Measurements from ENCODE around the gene SLC25A5.
A peak's percentile ranks its signal among the peaks of the same experiment; 100 is the strongest.
"Not testable (repeated sequence)": the region's sequence is repeated elsewhere in the genome, so short reads cannot be mapped to it uniquely, and the experiment has no call there.

Gene SLC25A5

DNA sequence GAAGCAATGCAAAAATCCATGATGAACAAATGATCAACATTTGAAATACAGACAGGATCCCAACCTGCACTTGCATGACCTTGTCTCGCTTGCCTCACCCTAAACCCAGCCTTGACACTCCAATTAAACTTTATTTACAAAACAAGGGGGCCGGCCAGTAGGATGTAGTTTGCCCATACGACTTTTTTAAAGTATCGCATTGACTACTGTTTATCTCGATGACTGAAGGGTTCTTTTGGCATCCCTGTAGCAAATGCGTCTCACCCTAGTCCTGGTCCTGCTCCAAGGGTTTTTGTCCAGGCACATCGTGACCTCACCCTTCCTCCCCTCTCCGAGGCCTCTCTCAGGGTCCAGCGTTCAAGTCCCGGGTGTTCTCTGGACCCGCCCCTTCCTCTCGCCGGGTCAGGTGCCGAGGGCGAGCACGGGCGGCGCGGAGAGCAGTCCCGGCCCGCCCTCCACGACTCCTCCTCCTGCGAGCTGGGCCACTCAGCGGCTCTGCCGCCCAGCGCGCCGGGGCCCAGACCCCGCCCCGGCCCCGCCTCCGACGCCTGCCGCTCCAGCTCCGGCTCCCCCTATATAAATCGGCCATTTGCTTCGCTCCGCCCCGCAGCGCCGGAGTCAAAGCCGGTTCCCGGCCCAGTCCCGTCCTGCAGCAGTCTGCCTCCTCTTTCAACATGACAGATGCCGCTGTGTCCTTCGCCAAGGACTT is at the start of gene SLC25A5:
Gene SLC25A5 (plus strand): TSS at position 603 of the 709 bp plus-strand sequence. CDS start 72 bp downstream, at position 675.
- DNase-seq (ENCODE audit: low spot score) = peak; percentile 89

- no peak for DNase-seq (ENCODE audit: low spot score)
Observed at GRCh38 chrX:119419146-119419545, 49.1 kb upstream of the SLC25A5 start.

- no peak for DNase-seq (ENCODE audit: low spot score)
Observed at GRCh38 chrX:119419898-119420297, 48.3 kb upstream of the SLC25A5 start.

GRCh38 chrX:119421016-119421705 is 47.1 kb upstream of the SLC25A5 start:
- DNase-seq (ENCODE audit: low spot score) = no peak

DNA sequence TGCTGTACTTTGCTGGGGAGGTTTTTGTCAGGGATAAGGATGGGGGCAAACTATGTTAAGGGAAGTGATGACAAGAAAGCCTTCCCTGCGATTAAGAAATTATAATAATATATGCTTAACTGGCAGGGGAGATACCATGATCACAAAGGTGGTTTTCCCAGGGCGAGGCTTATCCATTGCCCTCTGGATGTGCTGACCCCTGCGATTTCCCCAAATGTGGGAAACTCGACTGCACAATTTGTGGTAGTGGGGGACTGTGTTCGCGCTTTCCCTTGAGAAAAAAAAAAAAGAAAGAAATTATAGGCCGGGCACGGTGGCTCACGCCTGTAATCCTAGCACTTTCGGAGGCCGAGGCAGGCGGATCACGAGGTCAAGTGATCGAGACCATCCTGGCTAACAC is 44.6 kb upstream of the SLC25A5 start:
- DNase-seq (ENCODE audit: low spot score) = no peak

DNA sequence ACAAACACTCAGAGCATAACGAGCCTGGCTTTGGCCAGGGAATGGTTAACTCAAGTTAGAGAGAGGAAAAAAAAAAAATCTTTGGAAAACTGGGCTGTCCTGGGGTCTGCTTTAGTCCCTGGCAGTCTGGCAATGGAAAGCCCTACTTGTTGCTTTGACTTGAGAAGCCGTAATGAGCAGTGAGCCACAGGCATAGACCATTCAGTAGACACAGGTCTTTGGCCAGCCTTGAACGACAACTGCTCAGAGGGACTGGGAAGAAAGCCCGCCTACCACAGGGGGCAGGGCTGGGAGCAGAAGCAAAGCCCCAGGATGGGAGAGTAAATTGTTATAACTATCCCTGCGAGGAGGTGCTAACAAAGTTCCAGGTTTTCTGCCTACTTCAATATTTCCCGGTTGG is 43.2 kb upstream of the SLC25A5 start:
- no peak for DNase-seq (ENCODE audit: low spot score)

DNA sequence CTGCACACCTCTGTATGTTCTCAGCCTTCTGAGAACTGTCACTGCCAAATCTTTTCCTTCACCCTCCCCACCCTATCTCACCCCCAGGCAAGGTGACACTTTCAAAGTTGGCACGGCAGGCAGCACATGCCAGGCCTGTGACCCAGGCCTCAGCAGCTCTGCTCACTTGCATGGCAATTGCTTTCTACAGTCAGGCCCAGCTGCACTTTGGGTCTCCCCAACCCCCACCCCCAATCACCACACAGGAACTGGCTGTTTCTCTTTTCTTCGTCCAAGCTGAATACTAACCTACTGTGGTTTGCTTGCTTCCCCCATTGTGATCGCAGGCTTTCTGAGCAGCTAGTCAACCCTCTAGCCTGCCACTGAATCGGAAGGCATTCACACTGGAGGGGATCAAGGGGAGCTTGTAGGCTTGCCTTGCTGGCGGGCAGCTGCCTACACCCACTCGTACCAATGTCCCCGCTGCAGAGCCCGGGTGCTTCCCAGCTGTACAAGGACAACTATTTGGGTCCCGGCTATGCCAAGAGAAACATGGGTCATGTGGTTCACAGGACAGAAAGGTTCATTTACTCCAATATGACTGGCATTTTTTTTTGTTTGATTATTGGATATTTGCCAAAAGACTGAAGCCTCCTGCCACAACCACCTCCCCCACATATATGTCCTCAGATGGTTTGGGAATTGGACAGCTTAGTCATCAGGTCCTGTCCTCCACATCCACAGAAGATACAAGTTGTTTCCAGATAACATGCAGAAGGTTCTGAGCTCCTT is 41.0 kb upstream of the SLC25A5 start:
- DNase-seq (ENCODE audit: low spot score) = no peak

GRCh38 chrX:119427795-119428185 is 40.5 kb upstream of the SLC25A5 start:
- no peak for DNase-seq (ENCODE audit: low spot score)

GRCh38 chrX:119429471-119429870 is 38.8 kb upstream of the SLC25A5 start:
- no peak for DNase-seq (ENCODE audit: low spot score)

DNA sequence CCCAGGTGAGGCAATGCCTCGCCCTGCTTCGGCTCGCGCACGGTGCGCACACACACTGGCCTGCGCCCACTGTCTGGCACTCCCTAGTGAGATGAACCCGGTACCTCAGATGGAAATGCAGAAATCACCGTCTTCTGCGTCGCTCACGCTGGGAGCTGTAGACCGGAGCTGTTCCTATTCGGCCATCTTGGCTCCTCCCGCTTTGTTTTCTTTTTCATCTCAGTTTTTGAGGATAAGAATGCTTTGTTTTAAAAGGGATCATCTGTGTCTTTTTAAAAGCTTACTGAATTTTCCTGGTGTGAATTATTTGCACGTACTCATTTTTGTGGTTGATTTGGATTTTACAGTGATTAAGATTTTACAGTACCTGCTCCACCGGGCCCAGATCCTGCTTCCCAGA is 26.9 kb upstream of the SLC25A5 start:
- not testable (repeated sequence) for DNase-seq (ENCODE audit: low spot score)

- DNase-seq (ENCODE audit: low spot score) = no peak
Observed at GRCh38 chrX:119442286-119442685, 26.0 kb upstream of the SLC25A5 start.

- no peak for DNase-seq (ENCODE audit: low spot score)
Observed at GRCh38 chrX:119453202-119453601, 15.0 kb upstream of the SLC25A5 start.

GRCh38 chrX:119455264-119455663 is 13.0 kb upstream of the SLC25A5 start:
- DNase-seq (ENCODE audit: low spot score) = no peak

DNA sequence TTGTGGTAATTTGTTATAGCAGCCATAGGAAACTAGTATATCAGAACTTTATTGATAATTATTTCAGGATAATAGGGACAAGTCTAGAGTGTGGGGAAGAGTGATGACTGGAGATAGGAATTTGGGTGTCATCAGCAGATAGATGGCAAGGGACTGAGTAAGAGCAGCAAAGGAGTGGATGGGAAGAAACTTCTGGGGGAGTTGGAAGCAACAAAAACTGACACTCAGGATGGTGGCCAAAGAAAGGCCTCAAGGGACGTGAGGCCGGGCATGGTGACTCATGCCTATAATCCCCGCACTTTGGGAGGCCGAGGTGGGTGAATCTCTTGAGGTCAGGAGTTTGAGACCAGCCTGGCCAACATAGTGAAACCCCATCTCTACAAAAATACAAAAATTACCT is 9.1 kb upstream of the SLC25A5 start:
- DNase-seq (ENCODE audit: low spot score) = peak; percentile 15

- no peak for DNase-seq (ENCODE audit: low spot score)
Observed at GRCh38 chrX:119465555-119465954, 2.7 kb upstream of the SLC25A5 start.

GRCh38 chrX:119466970-119467369 is 1.3 kb upstream of the SLC25A5 start:
- no peak for DNase-seq (ENCODE audit: low spot score)

GRCh38 chrX:119467433-119467832 is 811 bp upstream of the SLC25A5 start:
- no peak for DNase-seq (ENCODE audit: low spot score)

GRCh38 chrX:119468551-119469312 is 488 bp downstream of the SLC25A5 start:
- peak; percentile 89 for DNase-seq (ENCODE audit: low spot score)

- DNase-seq (ENCODE audit: low spot score) = no peak
Observed at GRCh38 chrX:119469313-119469635, 1.0 kb downstream of the SLC25A5 start.

DNA sequence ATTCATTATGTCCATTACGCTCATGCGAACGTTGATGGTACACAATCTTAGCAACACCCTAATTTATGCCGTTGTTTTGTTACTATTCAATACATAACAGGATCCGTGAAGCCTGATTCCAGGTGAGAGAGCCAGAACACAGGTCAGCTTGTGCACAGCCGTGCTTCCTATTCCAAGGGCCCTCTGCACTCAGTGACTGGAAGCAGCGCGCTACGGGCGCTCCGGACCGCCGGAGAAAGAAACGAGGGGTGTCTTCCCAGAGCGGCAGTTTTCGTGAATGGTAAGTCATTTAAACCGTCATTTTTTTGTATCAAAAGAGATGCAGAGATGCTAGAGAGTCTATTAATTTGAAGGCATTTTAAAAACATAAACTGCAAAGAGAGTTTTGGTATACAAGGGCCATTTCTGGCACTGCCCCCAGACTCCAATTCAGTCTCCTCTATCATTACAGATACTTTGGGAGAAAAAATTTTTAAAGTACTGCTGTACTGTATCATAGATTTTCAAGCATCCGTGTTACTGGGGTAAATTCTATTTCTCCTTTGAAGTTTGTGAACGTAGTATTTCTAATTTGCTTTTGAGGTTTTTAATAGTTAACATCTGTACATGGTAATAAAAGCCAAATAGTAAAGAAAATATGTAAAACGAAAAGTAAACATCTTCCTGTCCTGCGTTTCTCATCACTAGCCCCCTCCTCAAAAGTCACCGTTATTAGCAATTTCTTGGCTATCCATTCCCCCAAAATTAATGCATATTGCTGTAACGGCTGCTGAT is 6.6 kb downstream of the SLC25A5 start:
- DNase-seq (ENCODE audit: low spot score) = no peak

- no peak for DNase-seq (ENCODE audit: low spot score)
Observed at GRCh38 chrX:119475389-119476101, 7.3 kb downstream of the SLC25A5 start.
